Activated naive CD4-positive, alpha-beta T cell treated with anti-CD3 and anti-CD28 coated beads, Interleukin-2, amount 50 U/mL, for 72 hours (primary cell): ENCODE measurements around the gene VEGFC. TPM values are rescaled to one million over a fixed set of nuclear protein-coding genes. Genes with fewer than 3 reads are reported as not detected.

Experiments used
- ATAC-seq, 2 donors: fragments of 150-1000 bp; cut with Tn5 transposase; 2 replicates each; pipeline ENCODE4 v1.10.0; 2021; ENCODE audit warnings: mild to moderate bottlenecking in 2 of 2, moderate library complexity in 2 of 2
- DNase-seq, 2 donors: peaks; one replicate each; pipeline ENCODE4 v3.0.0; 2021 to 2022; ENCODE audit warnings: low spot score in 2 of 2
- H3K27ac Mint-ChIP-seq, 2 donors: one replicate each; pipeline ENCODE4 v1.8.0; 2022; ENCODE audit warnings: mild to moderate bottlenecking in 2 of 2, mixed read lengths in 2 of 2
- H3K36me3 Mint-ChIP-seq, 2 donors: one replicate each; pipeline ENCODE4 v1.8.0; 2022; ENCODE audit warnings: mixed read lengths in 2 of 2
- H3K9me3 Mint-ChIP-seq, 2 donors: one replicate each; pipeline ENCODE4 v1.8.0; 2022; ENCODE audit warnings: mixed read lengths in 2 of 2
- total RNA-seq, 2 donors: library from RNA; stranded (reverse); gene quantifications; one replicate each; pipeline ENCODE4 v1.2.3, GENCODE V29; 2022

VEGFC gene
- total RNA-seq, 2 donors from 2014 or later, result not detected

DNA sequence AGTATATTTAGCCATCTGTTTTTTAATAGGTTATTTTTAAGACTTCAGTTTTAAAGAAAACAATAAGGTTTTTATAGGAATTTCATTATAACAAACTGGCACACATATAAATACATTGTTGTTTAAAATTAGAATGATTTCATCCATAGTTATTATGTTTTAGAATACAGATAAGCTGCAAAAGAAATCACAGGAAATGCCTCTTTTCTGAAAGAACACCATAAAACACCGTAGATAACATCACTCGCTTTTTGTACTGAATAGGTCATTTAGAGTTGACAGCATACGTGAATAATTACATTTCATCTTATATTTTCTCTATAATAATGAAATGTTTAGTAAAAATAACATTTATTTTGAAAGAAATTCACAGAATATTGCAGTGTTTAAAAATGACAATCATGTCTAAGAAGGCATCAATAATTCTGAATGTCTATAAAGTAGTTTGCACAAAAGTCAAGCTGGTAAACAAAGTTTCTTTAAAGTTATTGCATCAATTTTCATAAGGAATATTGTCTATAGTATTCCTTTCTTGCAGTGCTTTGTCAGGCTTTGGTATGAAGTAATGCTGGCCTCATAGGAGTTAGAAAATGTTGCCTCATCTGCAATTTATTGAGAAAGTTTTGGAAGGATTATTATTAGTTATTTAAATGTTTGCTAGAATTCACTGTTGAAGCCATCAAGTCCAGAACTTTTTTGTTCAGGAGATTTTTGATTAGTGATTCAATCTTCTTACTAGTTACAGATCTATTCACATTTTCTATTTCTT lies 17.9 kb upstream of the VEGFC start:
- no peak for ATAC-seq
- H3K9me3 Mint-ChIP-seq, result peaks cover 22 to 25% of the 10 kb centered on the region in 2 donors

GRCh38 chr4:176806778-176807375 lies 14.2 kb upstream of the VEGFC start:
- ATAC-seq (no peak), DNase-seq (no peak)
- Mint-ChIP-seq H3K9me3 (peaks cover 22% of the 10 kb centered on the region in 2 donors), H3K27ac (no peak overlapping the region), H3K36me3 (no peaks in the 10 kb centered on the region)

More for the DNA sequence above, 17.9 kb upstream of the VEGFC start:
- H3K27ac Mint-ChIP-seq, result no peak overlapping the region
- DNase-seq, result no peak
- H3K36me3 Mint-ChIP-seq, result no peaks in the 10 kb centered on the region

DNA sequence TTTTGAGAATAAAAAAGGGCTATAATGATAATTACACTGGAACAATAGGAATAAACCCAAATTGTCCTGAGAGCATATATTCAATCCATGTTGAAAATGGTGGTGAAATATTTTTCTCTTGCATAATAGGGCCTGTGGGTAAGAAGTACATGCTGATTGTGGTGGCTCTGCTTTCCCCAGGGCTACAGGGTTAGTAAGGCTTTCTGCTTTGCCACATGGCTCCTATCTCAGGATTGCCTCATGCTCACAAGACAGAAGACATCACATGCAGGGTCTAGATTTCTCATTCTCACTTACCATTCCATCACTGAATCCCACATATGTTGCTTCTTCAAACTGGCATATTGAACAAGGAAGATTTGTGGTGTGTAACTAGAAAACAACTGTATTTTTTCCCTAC lies 12.4 kb upstream of the VEGFC start:
- DNase-seq, result no peak
- Mint-ChIP-seq H3K9me3 (peaks cover 22% of the 10 kb centered on the region in 2 donors), H3K36me3 (no peaks in the 10 kb centered on the region), H3K27ac (no peak overlapping the region)
- ATAC-seq, result no peak

- H3K27ac Mint-ChIP-seq, result no peak overlapping the region
- DNase-seq (no peak), ATAC-seq (no peak)
- peaks cover under 1 to 4% of the 10 kb centered on the region in 2 donors for H3K9me3 Mint-ChIP-seq
- H3K36me3 Mint-ChIP-seq, result no peaks in the 10 kb centered on the region
Observed at GRCh38 chr4:176800891-176801534, 8.3 kb upstream of the VEGFC start.

DNA sequence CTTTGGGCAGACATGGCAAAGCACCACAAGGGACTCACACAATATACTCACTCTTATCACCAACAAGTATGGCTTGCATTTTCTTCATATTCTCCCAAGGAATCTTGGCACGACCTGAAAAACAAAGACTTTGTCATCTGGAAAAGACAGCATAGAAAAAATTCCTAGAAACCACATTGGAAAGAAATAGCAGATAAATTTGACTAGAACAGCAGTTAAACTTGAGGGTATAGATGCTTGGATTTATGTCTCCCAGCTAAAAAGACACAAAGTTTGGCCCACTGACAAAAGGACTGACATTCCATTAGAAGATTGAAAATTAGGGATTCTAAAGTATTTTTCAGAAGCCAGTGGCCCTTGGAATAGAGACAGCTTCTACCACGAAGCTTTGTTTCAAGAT lies 6.9 kb upstream of the VEGFC start:
- Mint-ChIP-seq H3K27ac (no peak overlapping the region), H3K9me3 (peaks cover 3 to 5% of the 10 kb centered on the region in 2 donors), H3K36me3 (peaks cover 0 to 5% of the 10 kb centered on the region in 2 donors)
- DNase-seq (no peak), ATAC-seq (no peak)

DNA sequence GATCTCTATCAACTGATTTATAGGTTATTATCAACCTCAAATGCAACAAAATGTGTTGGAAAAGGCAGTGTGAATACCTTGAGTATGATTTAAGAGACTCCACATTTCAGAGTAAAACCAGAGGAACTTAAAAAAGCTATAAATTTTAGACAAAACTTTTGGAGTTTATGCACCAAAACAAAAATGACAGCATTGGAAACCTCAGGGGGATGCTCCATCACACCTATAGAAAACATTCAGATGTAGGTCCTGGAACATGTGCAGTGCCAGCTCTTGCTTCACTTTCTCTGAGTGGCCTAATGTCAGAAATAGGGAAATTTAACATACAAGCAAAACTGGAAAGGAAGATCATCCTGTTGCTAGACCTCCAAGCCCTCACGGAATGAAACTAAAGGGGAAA lies 5.8 kb upstream of the VEGFC start:
- Mint-ChIP-seq H3K9me3 (peaks cover 3 to 5% of the 10 kb centered on the region in 2 donors), H3K36me3 (peaks cover 0 to 5% of the 10 kb centered on the region in 2 donors), H3K27ac (no peak overlapping the region)
- ATAC-seq (no peak), DNase-seq (no peak)

DNA sequence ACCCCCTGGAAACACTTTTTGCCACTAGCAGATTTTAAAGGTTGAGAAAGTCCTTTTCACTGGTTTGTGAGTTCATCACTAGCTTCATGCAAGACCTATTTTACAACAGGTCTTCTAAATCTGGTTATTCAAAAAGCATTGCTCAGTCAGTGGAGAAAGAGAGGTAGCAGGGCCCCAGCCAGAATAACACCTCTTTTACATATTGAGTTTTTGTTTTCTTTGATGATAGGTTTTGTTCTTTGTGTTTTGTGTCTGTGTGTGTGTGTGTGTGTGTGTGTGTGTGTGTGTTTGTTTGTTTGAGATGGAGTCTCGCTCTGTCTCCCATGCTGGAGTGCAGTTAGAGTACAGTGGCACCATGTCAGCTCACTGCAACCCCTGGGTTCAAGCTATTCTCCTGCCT lies 2.7 kb upstream of the VEGFC start:
- no peak overlapping the region for H3K27ac Mint-ChIP-seq
- no peak for ATAC-seq
- DNase-seq, result no peak
- H3K36me3 Mint-ChIP-seq, result peaks cover 5 to 18% of the 10 kb centered on the region in 2 donors
- H3K9me3 Mint-ChIP-seq, result peaks cover 3 to 5% of the 10 kb centered on the region in 2 donors

- DNase-seq, result no peak
- ATAC-seq, result no peak
- H3K9me3 Mint-ChIP-seq, result peaks cover 3 to 5% of the 10 kb centered on the region in 2 donors
Observed at GRCh38 chr4:176794651-176795050, 1.9 kb upstream of the VEGFC start.

GRCh38 chr4:176794151-176794550 lies 1.4 kb upstream of the VEGFC start:
- Mint-ChIP-seq H3K9me3 (peaks cover 3 to 5% of the 10 kb centered on the region in 2 donors), H3K36me3 (peaks cover 5 to 18% of the 10 kb centered on the region in 2 donors), H3K27ac (no peak overlapping the region)
- ATAC-seq (no peak), DNase-seq (no peak)

More at GRCh38 chr4:176794651-176795050, 1.9 kb upstream of the VEGFC start:
- Mint-ChIP-seq H3K27ac (no peak overlapping the region), H3K36me3 (peaks cover 5 to 18% of the 10 kb centered on the region in 2 donors)

DNA sequence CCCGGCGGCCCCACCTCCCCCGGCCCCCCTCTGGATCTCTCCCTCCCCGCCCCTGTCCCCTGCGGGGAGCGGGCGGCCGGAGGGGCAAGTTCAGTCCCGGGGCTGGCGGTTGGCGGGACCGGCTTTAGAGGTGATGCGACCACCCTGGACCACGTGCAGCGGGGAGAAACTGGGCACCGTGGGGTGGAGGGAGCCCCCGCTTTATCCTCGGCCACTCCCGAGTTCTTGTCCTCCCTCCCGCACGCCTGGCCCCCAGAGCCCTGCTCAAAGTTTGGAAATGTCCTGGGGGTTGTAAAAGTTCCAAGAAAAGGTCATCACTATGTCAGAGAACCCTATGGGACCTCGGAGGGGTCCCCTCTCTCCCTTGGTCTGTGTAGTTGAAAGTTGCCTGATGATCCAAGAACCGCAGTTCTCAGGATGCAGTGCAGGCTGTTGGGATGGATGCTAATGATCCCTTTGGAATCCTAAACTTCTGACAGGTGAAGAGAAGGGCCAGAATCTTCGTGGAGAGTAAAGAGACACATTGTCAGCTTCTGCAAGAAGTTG lies 411 bp upstream of the VEGFC start:
- ATAC-seq, result no peak

GRCh38 chr4:176791591-176792325 lies 964 bp downstream of the VEGFC start:
- Mint-ChIP-seq H3K36me3 (peaks cover 5 to 18% of the 10 kb centered on the region in 2 donors), H3K9me3 (peaks cover 0 to 5% of the 10 kb centered on the region in 2 donors), H3K27ac (no peak overlapping the region)
- DNase-seq (no peak), ATAC-seq (peak in 1 of 2 donors; percentile 31)

More for the DNA sequence above, 411 bp upstream of the VEGFC start:
- Mint-ChIP-seq H3K27ac (no peak overlapping the region), H3K9me3 (peaks cover 1 to 5% of the 10 kb centered on the region in 2 donors), H3K36me3 (peaks cover 5 to 18% of the 10 kb centered on the region in 2 donors)
- no peak for DNase-seq

- no peak overlapping the region for H3K27ac Mint-ChIP-seq
Observed at GRCh38 chr4:176790398-176790797, 2.3 kb downstream of the VEGFC start.

DNA sequence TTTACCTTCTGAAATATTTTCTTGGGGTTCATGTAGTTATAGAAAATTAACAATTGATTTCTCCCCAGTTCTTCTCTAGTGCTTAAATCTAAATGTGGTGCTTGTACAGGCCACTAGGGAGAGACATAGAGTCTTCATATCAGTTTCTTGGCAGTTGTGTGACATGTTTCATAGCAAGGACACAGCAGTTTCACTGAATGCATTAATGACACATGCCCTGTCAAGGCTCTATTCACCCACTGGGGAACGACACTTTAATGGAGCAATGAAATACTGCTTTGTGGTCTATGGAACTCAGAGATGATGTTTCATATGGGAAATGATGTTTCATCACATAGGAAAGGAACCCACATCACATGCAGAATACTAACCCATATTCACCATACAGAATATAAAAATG lies 2.8 kb downstream of the VEGFC start:
- H3K9me3 Mint-ChIP-seq, result no peaks in the 10 kb centered on the region
- peaks cover 5 to 13% of the 10 kb centered on the region in 2 donors for H3K36me3 Mint-ChIP-seq
- ATAC-seq (peak in 1 of 2 donors; percentile 60), DNase-seq (no peak)
- H3K27ac Mint-ChIP-seq, result no peak overlapping the region

More at GRCh38 chr4:176790398-176790797, 2.3 kb downstream of the VEGFC start:
- no peak for ATAC-seq
- no peak for DNase-seq
- H3K36me3 Mint-ChIP-seq, result peaks cover 5 to 16% of the 10 kb centered on the region in 2 donors
- H3K9me3 Mint-ChIP-seq, result peaks cover 0 to 3% of the 10 kb centered on the region in 2 donors

DNA sequence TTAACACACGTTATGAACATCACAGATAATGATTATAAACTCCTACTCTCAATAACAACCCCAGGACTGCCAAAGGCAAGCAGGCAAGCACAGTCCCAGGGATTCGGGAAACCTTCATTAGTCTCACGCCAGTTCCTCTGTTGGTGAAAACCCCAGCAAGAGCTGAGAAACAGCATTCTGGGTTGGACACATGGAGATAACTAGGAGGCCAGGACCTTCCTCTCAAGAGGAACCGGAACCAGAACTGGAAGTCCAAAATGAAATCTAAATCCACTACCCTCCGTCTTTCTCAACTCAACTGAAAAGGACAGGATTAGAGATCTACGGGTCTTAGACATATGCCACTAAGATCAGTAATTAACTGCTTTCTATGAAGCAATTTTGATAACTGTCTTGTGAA lies 3.8 kb downstream of the VEGFC start:
- no peak for DNase-seq
- no peaks in the 10 kb centered on the region for H3K9me3 Mint-ChIP-seq
- H3K27ac Mint-ChIP-seq, result no peak overlapping the region
- ATAC-seq, result no peak
- peaks cover 5 to 13% of the 10 kb centered on the region in 2 donors for H3K36me3 Mint-ChIP-seq

- DNase-seq, result no peak
- no peaks in the 10 kb centered on the region for H3K9me3 Mint-ChIP-seq
- no peak overlapping the region for H3K27ac Mint-ChIP-seq
- peaks cover 5 to 10% of the 10 kb centered on the region in 2 donors for H3K36me3 Mint-ChIP-seq
- no peak for ATAC-seq
Observed at GRCh38 chr4:176788248-176788647, 4.5 kb downstream of the VEGFC start.

DNA sequence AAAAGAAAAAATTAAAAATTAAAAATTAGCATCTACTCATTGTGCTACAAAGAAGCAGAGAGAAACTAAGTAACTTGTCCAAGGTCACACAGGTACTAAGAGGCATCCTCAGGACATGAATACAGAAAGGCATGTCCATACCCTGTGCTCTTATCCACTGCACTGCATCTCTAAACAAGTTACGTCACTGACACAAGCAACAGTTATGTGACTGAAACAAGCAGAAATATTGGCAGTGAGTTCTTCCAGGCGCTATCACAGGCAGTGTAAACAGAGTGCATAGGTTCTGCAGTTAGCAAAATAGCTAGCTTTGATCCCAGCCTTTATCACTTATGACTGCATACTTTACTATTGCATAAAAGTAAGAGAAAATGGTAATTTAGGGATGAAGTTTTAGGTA lies 7.9 kb downstream of the VEGFC start:
- Mint-ChIP-seq H3K27ac (no peak overlapping the region), H3K36me3 (no peaks in the 10 kb centered on the region), H3K9me3 (no peaks in the 10 kb centered on the region)
- ATAC-seq, result no peak
- no peak for DNase-seq
